MCF 10A (cell line): ENCODE results near the gene ALOX12B. TPM values are rescaled to one million over a fixed set of nuclear protein-coding genes. Genes with fewer than 3 reads are reported as not detected.

Source experiments
- BruUV-seq: library from RNA; stranded (reverse); fragments of 400-500 nt; replicated peaks from 2 replicates; lab custom pipeline; 2021; lab: Mats Ljungman, UMichigan
- CTCF ChIA-PET: fragments of 300-600 bp; sonication (Branson Sonifier 250); formaldehyde crosslinking; extraction: SDS; loops from one replicate; lab custom pipeline; 2021; ENCODE audit warnings: antibody characterized with exemption, inconsistent platforms; lab: Yijun Ruan, JAX
- POLR2A ChIA-PET: fragments of 300-600, 350-650 bp; sonication (Branson Sonifier 250); formaldehyde crosslinking; extraction: SDS; loops from one replicate; lab custom pipeline; 2020; ENCODE audit warnings: antibody characterized with exemption, inconsistent platforms; lab: Yijun Ruan, JAX
- DNase-seq: peaks from one replicate; pipeline ENCODE4 v3.0.0-alpha.2; 2018; ENCODE audit not compliant: unreplicated experiment
- H3K27ac Mint-ChIP-seq: one replicate; pipeline ENCODE4 v1.8.0; 2022; ENCODE audit warnings: mild to moderate bottlenecking, low read depth, mixed read lengths; ENCODE audit not compliant: unreplicated experiment
- H3K27me3 Mint-ChIP-seq: one replicate; pipeline ENCODE4 v1.8.0; 2022; ENCODE audit warnings: mixed read lengths; ENCODE audit not compliant: insufficient read depth, unreplicated experiment
- H3K36me3 Mint-ChIP-seq: one replicate; pipeline ENCODE4 v1.8.0; 2022; ENCODE audit warnings: mild to moderate bottlenecking, moderate library complexity, mixed read lengths; ENCODE audit not compliant: insufficient read depth, unreplicated experiment
- H3K4me1 Mint-ChIP-seq: one replicate; pipeline ENCODE4 v1.8.0; 2022; ENCODE audit warnings: mixed read lengths; ENCODE audit not compliant: insufficient read depth, unreplicated experiment
- H3K4me3 Mint-ChIP-seq: one replicate; pipeline ENCODE4 v1.8.0; 2022; ENCODE audit warnings: mild to moderate bottlenecking, moderate library complexity, mixed read lengths; ENCODE audit not compliant: unreplicated experiment
- H3K9me3 Mint-ChIP-seq: one replicate; pipeline ENCODE4 v1.8.0; 2022; ENCODE audit warnings: mixed read lengths; ENCODE audit not compliant: unreplicated experiment
- CTCF ChIP-seq: fragments of 200-600 bp; IDR thresholded peaks from one replicate; pipeline ENCODE4 v1.8.0; 2022; ENCODE audit warnings: antibody characterized with exemption, mild to moderate bottlenecking; ENCODE audit not compliant: unreplicated experiment
- intact Hi-C: fragments of 100-400 bp; cut with micrococcal nuclease; formaldehyde crosslinking; loops from 2 replicates; pipeline ENCODE4 v1.14.1; 2022
- total RNA-seq: library from RNA; stranded (reverse); gene quantifications from 2 replicates; pipeline ENCODE4 v1.2.3, GENCODE V29; 2022

ALOX12B gene
- total RNA-seq, 1 experiment from 2014 or later, result 1.3 TPM

- H3K36me3 Mint-ChIP-seq, result no peaks in the 10 kb centered on the region
- H3K9me3 Mint-ChIP-seq, result no peaks in the 10 kb centered on the region
- intact Hi-C loops, result no loop called here
- peaks cover 23% of the 10 kb centered on the region for H3K27me3 Mint-ChIP-seq
- BruUV-seq, result no TSS peak
- no peak overlapping the region for H3K27ac Mint-ChIP-seq
- TF ChIP-seq CTCF, result no peak
- CTCF ChIA-PET, result interaction anchor here (0.6 to 9.2 kb wide), 12 partner anchors 8 to 361 kb away, joined by 3 to 209 read pairs (median 8); partner anchors contain the start of genes ALOX12B and ALOXE3
- no peak for DNase-seq
- no peak overlapping the region for H3K4me3 Mint-ChIP-seq
- peaks cover 15% of the 10 kb centered on the region for H3K4me1 Mint-ChIP-seq
- POLR2A ChIA-PET, result interaction anchor here (0.6 to 3.2 kb wide), 7 partner anchors 14 to 682 kb away, joined by 3 to 21 read pairs (median 3); partner anchors contain the start of gene ALOXE3
Observed at GRCh38 chr17:8075574-8076342, 11.8 kb downstream of the ALOX12B start.

GRCh38 chr17:8075081-8075480 is 12.4 kb downstream of the ALOX12B start:
- POLR2A ChIA-PET, result interaction anchor here (0.6 to 3.2 kb wide), 6 partner anchors 15 to 219 kb away, joined by 3 to 21 read pairs (median 4); partner anchors contain the start of gene ALOXE3
- no peaks in the 10 kb centered on the region for H3K36me3 Mint-ChIP-seq
- no peak for DNase-seq
- CTCF ChIA-PET, result interaction anchor here (0.6 to 9.2 kb wide), 13 partner anchors 9 to 509 kb away, joined by 3 to 209 read pairs (median 5); partner anchors contain the start of genes ALOX12B and ALOXE3
- H3K4me3 Mint-ChIP-seq, result no peak overlapping the region
- H3K27ac Mint-ChIP-seq, result no peak overlapping the region
- no peaks in the 10 kb centered on the region for H3K9me3 Mint-ChIP-seq
- peaks cover 15% of the 10 kb centered on the region for H3K4me1 Mint-ChIP-seq
- intact Hi-C loops, result no loop called here
- BruUV-seq, result no TSS peak
- H3K27me3 Mint-ChIP-seq, result peaks cover 23% of the 10 kb centered on the region
- TF ChIP-seq CTCF, result no peak

GRCh38 chr17:8074554-8074953 is 13.0 kb downstream of the ALOX12B start:
- BruUV-seq, result no TSS peak
- ChIA-PET CTCF (interaction anchor here (0.6 to 9.2 kb wide), 19 partner anchors 9 to 510 kb away, joined by 3 to 209 read pairs (median 5); partner anchors contain the start of genes ALOX12B and ALOXE3), POLR2A (interaction anchor here (0.9 to 3.2 kb wide), 8 partner anchors 13 to 82 kb away, joined by 3 to 21 read pairs (median 4); partner anchors contain the start of genes ALOX12B and ALOXE3)
- Mint-ChIP-seq H3K36me3 (no peaks in the 10 kb centered on the region), H3K4me3 (no peak overlapping the region), H3K27me3 (peaks cover 23% of the 10 kb centered on the region), H3K27ac (no peak overlapping the region), H3K9me3 (no peaks in the 10 kb centered on the region), H3K4me1 (peaks cover 15% of the 10 kb centered on the region)
- DNase-seq, result no peak
- intact Hi-C loops, result loop anchor here (5.0 kb wide), 1 partner anchor 713 kb away; no protein-coding TSS in a partner anchor
- no peak for TF ChIP-seq CTCF
